Brain microvascular endothelial cell (primary cell): Measurements from ENCODE around the gene NRF1.

ENCODE experiments used
- DNase-seq: peaks from one replicate; pipeline ENCODE4 v3.0.0-alpha.2; 2020
- H3K27ac ChIP-seq: fragments of 250-450 bp; sonication (Bioruptor Pico); 2 replicates; pipeline ENCODE4 v1.5.1; 2020; ENCODE audit warnings: mild to moderate bottlenecking, moderate library complexity
- H3K27me3 ChIP-seq: fragments of 250-450 bp; sonication (Bioruptor Pico); replicated peaks from 2 replicates; pipeline ENCODE4 v1.5.1; 2020; ENCODE audit warnings: mild to moderate bottlenecking
- H3K36me3 ChIP-seq: fragments of 250-450 bp; sonication (Bioruptor Pico); replicated peaks from 2 replicates; pipeline ENCODE4 v1.5.1; 2020; ENCODE audit warnings: mild to moderate bottlenecking
- H3K4me3 ChIP-seq: 2 replicates; pipeline ENCODE4 v1.5.1; 2011; ENCODE audit warnings: low read depth, mild to moderate bottlenecking, control low read depth, low read length, moderate library complexity
- CTCF ChIP-seq: IDR thresholded peaks from 2 replicates; pipeline ENCODE4 v1.5.1; 2011; ENCODE audit warnings: low read depth, mild to moderate bottlenecking, moderate library complexity, low read length, control low read depth, inconsistent platforms; ENCODE audit errors: missing control alignments
- in situ Hi-C: cut with HindIII; loops from 2 replicates; pipeline ENCODE4 v1.10.0; 2017; ENCODE audit warnings: low sequenced_read_pairs, low pct_ligation_motif_present

The NRF1 gene

GRCh38 chr7:129769400-129769774 is 157.9 kb downstream of the NRF1 start:
- H3K4me3 ChIP-seq: no peak overlapping the region
- no peaks in the 10 kb centered on the region for H3K27me3 ChIP-seq
- in situ Hi-C loops: no loop called here
- no peaks in the 10 kb centered on the region for H3K36me3 ChIP-seq
- no peak for DNase-seq
- no peak overlapping the region for H3K27ac ChIP-seq
- TF ChIP-seq CTCF: no peak

DNA sequence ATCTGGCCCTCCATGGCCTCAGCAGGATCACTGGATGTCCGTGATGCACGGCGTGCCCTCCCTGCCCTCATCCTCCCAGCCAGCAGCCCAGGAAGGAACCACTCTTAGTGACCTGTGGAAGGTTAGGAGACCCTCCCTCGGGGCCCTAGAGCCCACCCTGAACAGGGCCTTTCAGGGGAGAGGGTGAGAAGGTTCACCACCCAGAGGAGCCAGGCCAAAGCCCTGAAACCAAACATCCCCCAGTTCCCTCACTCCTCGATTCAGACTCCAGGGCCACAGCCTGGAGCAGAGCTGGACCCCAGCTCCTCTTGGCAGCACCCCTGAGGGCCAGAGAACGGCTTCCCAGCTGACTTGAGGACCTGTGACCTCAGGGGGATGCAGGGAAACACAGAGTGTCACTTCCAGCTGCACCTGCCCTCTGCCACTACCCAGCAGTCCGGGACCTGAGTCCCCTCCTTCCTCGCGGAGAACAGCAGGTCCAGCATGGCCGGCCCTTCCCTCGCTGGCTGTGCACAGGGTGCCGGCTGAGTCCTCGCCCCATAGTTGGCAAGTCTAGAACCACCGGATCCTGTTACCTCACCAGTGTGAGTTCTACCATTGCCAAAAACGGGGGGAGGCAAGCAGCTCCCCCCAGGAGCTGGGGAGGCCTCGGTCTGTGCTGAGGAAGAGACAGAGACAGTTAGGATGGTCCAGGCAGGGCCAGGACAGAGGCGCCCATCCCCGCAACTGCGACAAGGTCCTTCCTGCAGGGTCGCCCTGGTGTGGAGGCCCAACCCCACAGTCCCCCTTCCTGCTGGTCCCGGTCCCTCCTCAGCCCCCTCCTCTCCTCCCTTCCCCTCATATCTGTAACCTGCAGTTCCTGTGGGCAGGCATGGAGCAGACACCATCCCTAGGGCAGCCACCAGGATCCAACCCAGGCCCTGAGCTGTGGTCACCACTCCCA is 158.6 kb downstream of the NRF1 start:
- H3K36me3 ChIP-seq: no peaks in the 10 kb centered on the region
- TF ChIP-seq CTCF: no peak
- no peaks in the 10 kb centered on the region for H3K27me3 ChIP-seq
- H3K4me3 ChIP-seq: no peak overlapping the region
- no peak for DNase-seq
- in situ Hi-C loops: no loop called here
- no peak overlapping the region for H3K27ac ChIP-seq

DNA sequence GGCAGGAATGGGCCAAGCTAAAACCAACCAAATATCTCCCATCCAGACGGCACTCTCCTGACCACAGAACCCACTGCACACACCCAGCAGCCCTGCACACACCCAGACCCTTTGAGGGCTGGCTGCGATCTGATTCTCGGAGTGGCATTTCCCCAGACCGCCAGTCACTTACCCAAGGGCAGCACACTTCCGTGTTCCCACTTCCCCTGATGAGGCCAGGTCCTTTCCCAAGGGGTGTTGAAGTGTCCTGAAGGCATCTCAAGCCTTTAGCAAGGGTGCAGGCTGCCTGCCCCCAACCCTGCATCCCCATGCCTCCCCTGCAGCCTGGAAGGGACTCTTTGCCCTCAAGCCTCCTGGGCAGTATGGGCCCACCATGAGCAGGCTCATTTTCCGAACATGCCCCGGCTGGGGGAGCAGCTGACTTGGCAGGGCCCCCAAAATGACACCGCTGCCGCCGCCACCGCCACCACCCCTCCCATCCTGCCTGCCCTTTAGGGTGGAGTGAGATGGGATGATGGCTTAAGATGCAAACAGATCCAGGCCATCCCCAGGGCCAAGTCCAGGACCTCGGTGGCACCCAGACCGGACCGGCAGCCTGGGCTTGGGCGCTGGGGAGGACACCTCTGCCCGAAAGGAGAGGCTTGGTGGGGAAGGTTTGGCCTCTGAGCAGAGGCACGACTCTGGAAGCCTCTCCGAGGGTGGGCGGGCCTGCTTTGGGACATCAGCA is 159.8 kb downstream of the NRF1 start:
- Histone ChIP-seq H3K27me3 (peaks cover 5% of the 10 kb centered on the region), H3K27ac (no peak overlapping the region), H3K4me3 (no peak overlapping the region), H3K36me3 (no peaks in the 10 kb centered on the region)
- TF ChIP-seq CTCF: no peak
- no peak for DNase-seq
- in situ Hi-C loops: no loop called here

DNA sequence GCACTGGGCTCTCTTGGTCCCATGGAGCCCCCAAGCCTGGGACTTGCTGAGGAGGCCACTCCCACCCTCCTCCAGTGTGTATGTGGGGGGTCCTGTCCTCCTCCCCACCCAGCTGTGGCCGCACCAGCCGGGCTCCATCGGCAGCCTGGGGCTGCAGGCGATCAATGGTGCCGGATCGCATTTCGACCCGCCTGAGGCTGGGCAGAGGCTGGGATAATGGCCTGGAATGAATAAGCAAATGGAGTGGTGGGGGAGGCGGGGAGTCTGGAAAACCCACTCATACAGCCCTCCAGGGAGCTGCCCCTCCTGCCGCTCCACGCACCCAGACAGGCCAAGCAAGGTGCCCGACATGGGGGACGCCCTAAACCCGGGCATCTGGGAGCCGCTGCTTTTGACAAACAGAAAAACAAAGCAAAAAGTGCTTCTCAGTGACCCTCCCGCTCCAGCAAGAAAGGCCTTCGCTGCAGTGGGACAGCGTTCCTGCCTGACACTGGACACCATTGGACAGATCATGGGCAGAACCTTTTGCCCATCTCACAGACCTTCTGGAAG is 160.5 kb downstream of the NRF1 start:
- H3K36me3 ChIP-seq: no peaks in the 10 kb centered on the region
- no peak overlapping the region for H3K27ac ChIP-seq
- no peak for DNase-seq
- TF ChIP-seq CTCF: no peak
- H3K4me3 ChIP-seq: no peak overlapping the region
- in situ Hi-C loops: no loop called here
- H3K27me3 ChIP-seq: peaks cover 9% of the 10 kb centered on the region

DNA sequence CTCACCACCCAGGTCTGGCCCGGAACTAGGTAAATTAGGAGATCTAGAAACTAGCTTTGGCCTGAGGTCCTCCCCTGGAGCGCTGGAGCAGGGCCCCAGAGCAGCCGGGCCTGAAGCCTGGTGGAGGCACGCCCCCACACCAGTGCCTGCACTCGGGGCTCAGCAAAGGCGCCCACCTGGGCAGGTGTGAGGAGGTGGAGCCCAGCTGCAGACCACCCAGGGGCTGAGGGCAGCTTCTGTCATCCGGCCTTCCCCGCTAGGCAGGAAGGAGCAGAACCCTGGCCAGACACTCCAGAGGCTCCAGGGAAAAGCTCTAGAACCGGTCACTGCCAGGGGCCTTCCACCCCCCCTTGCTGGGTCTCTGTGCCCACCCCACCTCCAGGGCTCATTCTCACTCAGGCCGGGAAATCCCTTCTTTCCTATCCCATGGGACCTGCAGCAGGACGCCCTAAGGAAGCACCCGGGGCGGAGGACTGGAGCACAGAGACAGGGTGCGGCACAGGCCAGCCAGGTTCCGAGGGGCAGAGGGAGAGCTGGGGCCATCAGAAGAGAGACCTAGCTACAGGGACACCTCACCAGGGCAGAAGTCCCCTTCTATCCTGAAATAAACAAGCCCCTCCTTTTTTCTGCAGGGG is 161.2 kb downstream of the NRF1 start:
- Histone ChIP-seq H3K27ac (no peak overlapping the region), H3K27me3 (peaks cover 16% of the 10 kb centered on the region), H3K4me3 (no peak overlapping the region), H3K36me3 (no peaks in the 10 kb centered on the region)
- no peak for TF ChIP-seq CTCF
- DNase-seq: no peak
- in situ Hi-C loops: no loop called here
